GM18907 (cell line): ENCODE data around the gene RGS3.
"Not testable (repeated sequence)": the region's sequence is repeated elsewhere in the genome, so short reads cannot be mapped to it uniquely, and the experiment has no call there.

ENCODE experiments used
- ATAC-seq: cut with Tn5 transposase; IDR thresholded peaks from one replicate; pipeline ENCODE4 v1.9.1; 2021; ENCODE audit warnings: mild to moderate bottlenecking, moderate library complexity; ENCODE audit not compliant: unreplicated experiment

Gene RGS3

GRCh38 chr9:113543296-113543981 is 79.9 kb downstream of the RGS3 start:
- no peak for ATAC-seq

- ATAC-seq: no peak
These were observed 80.4 kb downstream of the RGS3 start for GRCh38 chr9:113543982-113544303.

- no peak for ATAC-seq
These were observed 81.5 kb downstream of the RGS3 start for GRCh38 chr9:113545068-113545467.

- ATAC-seq: no peak
These were observed 83.0 kb downstream of the RGS3 start for GRCh38 chr9:113546566-113546965.

- ATAC-seq: no peak
These were observed 84.0 kb downstream of the RGS3 start for GRCh38 chr9:113547501-113547900.

GRCh38 chr9:113548221-113549041 is 84.9 kb downstream of the RGS3 start:
- no peak for ATAC-seq

- not testable (repeated sequence) for ATAC-seq
These were observed 86.4 kb downstream of the RGS3 start for GRCh38 chr9:113549892-113550291.

GRCh38 chr9:113556877-113557593 is 93.5 kb downstream of the RGS3 start:
- ATAC-seq: no peak

- ATAC-seq: no peak
These were observed 95.3 kb downstream of the RGS3 start for GRCh38 chr9:113558632-113559502.

GRCh38 chr9:113559834-113560800 is 96.6 kb downstream of the RGS3 start:
- ATAC-seq: no peak

GRCh38 chr9:113562653-113563381 is 99.3 kb downstream of the RGS3 start:
- no peak for ATAC-seq

- no peak for ATAC-seq
These were observed 100.4 kb downstream of the RGS3 start for GRCh38 chr9:113563826-113564497.

- no peak for ATAC-seq
These were observed 101.1 kb downstream of the RGS3 start for GRCh38 chr9:113564498-113565237.

- ATAC-seq: no peak
These were observed 102.6 kb downstream of the RGS3 start for GRCh38 chr9:113566016-113566711.

GRCh38 chr9:113566712-113567071 is 103.2 kb downstream of the RGS3 start:
- no peak for ATAC-seq

GRCh38 chr9:113567361-113568080 is 104.0 kb downstream of the RGS3 start:
- no peak for ATAC-seq

GRCh38 chr9:113568081-113568435 is 104.5 kb downstream of the RGS3 start:
- no peak for ATAC-seq
